ENCODE measurements around the gene ZCCHC10. TPM values are rescaled to one million over a fixed set of nuclear protein-coding genes. Genes with fewer than 3 reads are reported as not detected.

Gene ZCCHC10
- total and polyA plus RNA-seq, 2 of the 4 experiments (the other 2 are of a cell fraction): 4.1 to 20.4 TPM

DNA sequence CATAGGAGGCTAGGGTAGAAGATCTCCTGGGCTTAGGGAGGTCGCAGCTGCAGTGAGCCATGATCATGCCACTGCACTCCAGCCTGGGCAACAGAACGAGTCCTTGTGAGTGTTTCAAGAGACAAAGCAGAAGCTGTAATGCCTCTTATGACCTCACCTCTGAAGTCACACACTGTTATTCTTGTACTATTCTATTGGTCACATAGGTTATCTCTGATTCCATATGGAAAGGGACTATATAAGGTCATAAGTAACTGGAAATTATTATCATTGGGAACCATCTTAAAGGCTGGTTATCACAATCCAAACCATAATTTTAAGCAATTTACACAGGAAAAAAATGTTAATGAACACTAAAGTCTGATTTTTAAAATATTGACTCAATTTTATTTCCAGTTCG, 45.1 kb downstream of the ZCCHC10 start:
- no peak overlapping the region for H3K27ac ChIP-seq (ENCODE audit: insufficient read depth, low read length)
- POLR2A ChIA-PET (ENCODE audit: unreplicated experiment): no interaction called here
- no peak overlapping the region for H3K14ac ChIP-seq (replicated peaks; ENCODE audit: low read depth, low read length)
- H3K23ac ChIP-seq (ENCODE audit: low read depth, low read length): no peak overlapping the region
- no peak for TF ChIP-seq POLR2A (IDR thresholded peaks at IDR 0.05; ENCODE audit: low read depth, low read length)
- no peak for TF ChIP-seq RCOR1 (IDR thresholded peaks at IDR 0.05; ENCODE audit: insufficient replicate concordance, low read length)
- TF ChIP-seq, protein P1, sequence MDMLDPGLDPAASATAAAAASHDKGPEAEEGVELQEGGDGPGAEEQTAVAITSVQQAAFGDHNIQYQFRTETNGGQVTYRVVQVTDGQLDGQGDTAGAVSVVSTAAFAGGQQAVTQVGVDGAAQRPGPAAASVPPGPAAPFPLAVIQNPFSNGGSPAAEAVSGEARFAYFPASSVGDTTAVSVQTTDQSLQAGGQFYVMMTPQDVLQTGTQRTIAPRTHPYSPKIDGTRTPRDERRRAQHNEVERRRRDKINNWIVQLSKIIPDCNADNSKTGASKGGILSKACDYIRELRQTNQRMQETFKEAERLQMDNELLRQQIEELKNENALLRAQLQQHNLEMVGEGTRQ (IDR thresholded peaks at IDR 0.05; ENCODE audit: low read depth, low read length): no peak
- no peak for TF ChIP-seq BHLHE40 (IDR thresholded peaks at IDR 0.05; ENCODE audit: low read depth, low read length)
- no peak for TF ChIP-seq NFE2L2 (IDR thresholded peaks at IDR 0.05; ENCODE audit: low read depth, low read length)
- no peak for TF ChIP-seq CEBPB (IDR thresholded peaks at IDR 0.05; ENCODE audit: low read depth, low read length)
- no peak for DNase-seq
- dilution Hi-C loops (cut with HindIII; ENCODE audit: low sequenced_read_pairs, unreplicated experiment) (no loop called here), intact Hi-C loops (cut with micrococcal nuclease) (no loop called here), in situ Hi-C loops (cut with MboI; ENCODE audit: low sequenced_read_pairs) (no loop called here)
- no peak overlapping the region for H4K8ac ChIP-seq (ENCODE audit: low read depth in 2 of 2, low read length in 2 of 2)
- H3K18ac ChIP-seq (ENCODE audit: low read depth, low read length): no peak overlapping the region
- CTCF ChIA-PET: no interaction called here
- H4K91ac ChIP-seq (ENCODE audit: insufficient read depth, low read depth, low read length): no peak overlapping the region
- H4K5ac ChIP-seq (ENCODE audit: low read depth, low read length): no peak overlapping the region
- H4K20me1 ChIP-seq (ENCODE audit: insufficient read depth, low read length): no peaks in the 10 kb centered on the region
- H3K56ac ChIP-seq (ENCODE audit: extremely low read depth, insufficient read depth, low read length): no peak overlapping the region
- no peak overlapping the region for H3K4me3 ChIP-seq (ENCODE audit: insufficient read depth, low read depth, low read length)
- H2AK5ac ChIP-seq (ENCODE audit: low read depth, low read length): no peak overlapping the region
- no peak overlapping the region for H3K4ac ChIP-seq (ENCODE audit: low read depth, low read length)
- no peak overlapping the region for H3K4me2 ChIP-seq (ENCODE audit: low read depth, low read length)
- no peak overlapping the region for H2AK9ac ChIP-seq (replicated peaks; ENCODE audit: low read depth, low read length, poor library complexity)
- no peak overlapping the region for H2BK20ac ChIP-seq (ENCODE audit: low read depth, low read length)
- H3K9me1 ChIP-seq (ENCODE audit: insufficient read depth, low read length): no peaks in the 10 kb centered on the region
- no peak overlapping the region for H2BK5ac ChIP-seq (ENCODE audit: low read depth, low read length, poor library complexity, severe bottlenecking)
- no peaks in the 10 kb centered on the region for H3K36me3 ChIP-seq (ENCODE audit: control insufficient read depth, insufficient read depth, low read length)
- peaks cover 3% of the 10 kb centered on the region; the same call in 1 of the 2 replicates for H3K9me3 ChIP-seq (ENCODE audit: control insufficient read depth, insufficient read depth, low read length)
- no peak for ATAC-seq (ENCODE audit: low read depth)
- H3K79me1 ChIP-seq (ENCODE audit: low read depth in 1 of 2, low read length in 2 of 2): no peaks in the 10 kb centered on the region
- WGBS, 2 experiments (ENCODE audit: extremely low coverage in 2 of 2, insufficient read length in 1 of 2): no CpG with 5 or more reads among the region's 3 CpGs
- no peak overlapping the region for H3K9ac ChIP-seq (ENCODE audit: low read depth, low read length)
- no peak overlapping the region for H2AFZ ChIP-seq (replicated peaks; ENCODE audit: low read length, poor library complexity)
- H2BK120ac ChIP-seq (ENCODE audit: low read depth, low read length): no peak overlapping the region
- BruUV-seq (replicated peaks): no TSS peak
- H3K4me1 ChIP-seq (ENCODE audit: control insufficient read depth, insufficient read depth, low read length): no peaks in the 10 kb centered on the region
- H3K27me3 ChIP-seq (ENCODE audit: control insufficient read depth, insufficient read depth, low read length): no peaks in the 10 kb centered on the region
- H2BK15ac ChIP-seq (ENCODE audit: low read depth, low read length): no peak overlapping the region
